CD4-positive, alpha-beta T cell treated with Interleukin-1 beta for 1 hour (primary cell): ENCODE results near the gene KCTD19.

Experiments
- DNase-seq, 2 donors: peaks; one replicate each; pipeline ENCODE4 v3.0.0-alpha.2; 2020 to 2022

KCTD19 gene

GRCh38 chr16:67257486-67258160 lies 68.9 kb downstream of the KCTD19 start:
- DNase-seq, result no peak

- DNase-seq, result no peak
Observed at GRCh38 chr16:67256701-67257230, 69.8 kb downstream of the KCTD19 start.

GRCh38 chr16:67255553-67256221 lies 70.9 kb downstream of the KCTD19 start:
- no peak for DNase-seq

GRCh38 chr16:67254801-67255552 lies 71.6 kb downstream of the KCTD19 start:
- DNase-seq, result no peak

- no peak for DNase-seq
Observed at GRCh38 chr16:67252609-67253497, 73.7 kb downstream of the KCTD19 start.

- no peak for DNase-seq
Observed at GRCh38 chr16:67250045-67250327, 76.6 kb downstream of the KCTD19 start.

- DNase-seq, result no peak
Observed at GRCh38 chr16:67249178-67250044, 77.1 kb downstream of the KCTD19 start.

GRCh38 chr16:67248401-67249177 lies 78.0 kb downstream of the KCTD19 start, which contains the start of gene SLC9A5:
Gene SLC9A5, plus strand, starts transcription at chr16:67248979. Its CDS starts 36 bp downstream, at chr16:67249015.
- peak; percentile 18 to 27 for DNase-seq

GRCh38 chr16:67248073-67248400 lies 78.5 kb downstream of the KCTD19 start:
- no peak for DNase-seq

GRCh38 chr16:67247192-67248072 lies 79.1 kb downstream of the KCTD19 start, which contains the start of gene FHOD1:
Gene FHOD1, minus strand, starts transcription at chr16:67247481. Its CDS starts 71 bp downstream, at chr16:67247410.
- peak; percentile 96 for DNase-seq

- DNase-seq, result peak in 1 of 2 donors; percentile 57
Observed at GRCh38 chr16:67246756-67247191, 79.8 kb downstream of the KCTD19 start.

- peak; percentile 48 to 52 for DNase-seq
Observed at GRCh38 chr16:67246081-67246755, 80.3 kb downstream of the KCTD19 start.

- DNase-seq, result no peak
Observed at GRCh38 chr16:67245674-67246080, 80.9 kb downstream of the KCTD19 start.

GRCh38 chr16:67245186-67245585 lies 81.4 kb downstream of the KCTD19 start:
- no peak for DNase-seq

GRCh38 chr16:67244387-67245185 lies 82.0 kb downstream of the KCTD19 start:
- DNase-seq, result peak; percentile 84 to 86

- DNase-seq, result no peak
Observed at GRCh38 chr16:67243481-67243880, 83.1 kb downstream of the KCTD19 start.

GRCh38 chr16:67242138-67242730 lies 84.3 kb downstream of the KCTD19 start:
- no peak for DNase-seq
